PFSK-1 (cell line): ENCODE results near the gene METTL6.

Experiments used
- FOXP2 ChIP-seq: optimal IDR thresholded peaks from 2 replicates; pipeline ENCODE3; 2011; ENCODE audit warnings: borderline replicate concordance, control low read depth, inconsistent platforms; ENCODE audit not compliant: insufficient read depth; ENCODE audit errors: extremely low read length, extremely low read depth
- POLR2AphosphoS5 ChIP-seq: IDR thresholded peaks from 2 replicates; pipeline ENCODE4 v1.6.1; 2012; ENCODE audit warnings: low read depth, mild to moderate bottlenecking, control low read depth, low read length, moderate library complexity
- REST ChIP-seq, 2 experiments: IDR thresholded peaks; 2 replicates each; pipeline versions ENCODE4 v1.6.1 to v1.8.0; 2011 to 2012; ENCODE audit warnings: low read depth in 2 of 2, low read length in 2 of 2, control low read depth in 1 of 2, inconsistent platforms in 1 of 2, mild to moderate bottlenecking in 1 of 2, moderate library complexity in 1 of 2; ENCODE audit not compliant: insufficient read depth in 1 of 2
- SIN3A ChIP-seq: IDR thresholded peaks from 2 replicates; pipeline ENCODE4 v1.6.1; 2012; ENCODE audit warnings: mild to moderate bottlenecking, low read length, moderate library complexity, borderline replicate concordance; ENCODE audit not compliant: insufficient read depth
- TAF1 ChIP-seq: IDR thresholded peaks from 2 replicates; pipeline ENCODE4 v1.6.1; 2012; ENCODE audit warnings: low read length, control low read depth, borderline replicate concordance; ENCODE audit not compliant: insufficient read depth

The METTL6 gene

GRCh38 chr3:15427981-15428380 lies 637 bp upstream of the METTL6 start:
- TF ChIP-seq POLR2AphosphoS5 (no peak), FOXP2 (no peak), SIN3A (no peak), REST (IDR thresholded peaks at IDR 0.05; ENCODE audit: insufficient read depth in 1 of 2, low read depth in 2 of 2, low read length in 2 of 2) (no peak), TAF1 (no peak)

- no peak for TF ChIP-seq POLR2AphosphoS5
- TF ChIP-seq REST (IDR thresholded peaks at IDR 0.05; ENCODE audit: insufficient read depth in 1 of 2, low read depth in 2 of 2, low read length in 2 of 2), result no peak
- TF ChIP-seq TAF1, result no peak
- no peak for TF ChIP-seq SIN3A
- no peak for TF ChIP-seq FOXP2
Observed at GRCh38 chr3:15426579-15427118, 695 bp downstream of the METTL6 start.

GRCh38 chr3:15420871-15421270 lies 6.5 kb downstream of the METTL6 start:
- no peak for TF ChIP-seq POLR2AphosphoS5
- TF ChIP-seq REST (IDR thresholded peaks at IDR 0.05; ENCODE audit: insufficient read depth in 1 of 2, low read depth in 2 of 2, low read length in 2 of 2), result no peak
- TF ChIP-seq TAF1, result no peak
- no peak for TF ChIP-seq SIN3A
- no peak for TF ChIP-seq FOXP2

- TF ChIP-seq POLR2AphosphoS5, result no peak
- no peak for TF ChIP-seq TAF1
- no peak for TF ChIP-seq FOXP2
- TF ChIP-seq SIN3A, result no peak
- TF ChIP-seq REST (IDR thresholded peaks at IDR 0.05; ENCODE audit: insufficient read depth in 1 of 2, low read depth in 2 of 2, low read length in 2 of 2), result no peak
Observed at GRCh38 chr3:15409774-15410173, 17.6 kb downstream of the METTL6 start.

GRCh38 chr3:15409239-15409638 lies 18.1 kb downstream of the METTL6 start:
- no peak for TF ChIP-seq FOXP2
- TF ChIP-seq TAF1, result no peak
- no peak for TF ChIP-seq POLR2AphosphoS5
- TF ChIP-seq SIN3A, result no peak
- TF ChIP-seq REST (IDR thresholded peaks at IDR 0.05; ENCODE audit: insufficient read depth in 1 of 2, low read depth in 2 of 2, low read length in 2 of 2), result no peak
